Measurements from ENCODE around the gene CNEP1R1. TPM values are rescaled to one million over a fixed set of nuclear protein-coding genes. Genes with fewer than 3 reads are reported as not detected.
A peak's percentile ranks its signal among the peaks of the same experiment; 100 is the strongest.

CNEP1R1 gene
- total RNA-seq, 1 donor: 27.1 TPM

GRCh38 chr16:50001144-50001543 is 23.9 kb upstream of the CNEP1R1 start:
- no peaks in the 10 kb centered on the region for H3K4me1 ChIP-seq (ENCODE audit: insufficient read depth, low read length)
- H2AFZ ChIP-seq (ENCODE audit: low read length): no peak overlapping the region
- no peak overlapping the region for H3K27ac ChIP-seq (ENCODE audit: low read depth, low read length)
- H3K36me3 ChIP-seq (ENCODE audit: insufficient read depth, low read length): no peaks in the 10 kb centered on the region
- no peaks in the 10 kb centered on the region for H4K20me1 ChIP-seq (ENCODE audit: insufficient read depth, low read length)
- H3K9me3 ChIP-seq (ENCODE audit: low read depth, low read length): no peaks in the 10 kb centered on the region
- TF ChIP-seq CTCF (IDR thresholded peaks at IDR 0.05; ENCODE audit: extremely low read depth, low read depth, low read length): no peak
- H3K79me2 ChIP-seq (ENCODE audit: insufficient read depth, low read length): no peaks in the 10 kb centered on the region
- H3K4me3 ChIP-seq (ENCODE audit: insufficient read depth, low read length): no peak overlapping the region
- H3K27me3 ChIP-seq (ENCODE audit: insufficient read depth, low read length): no peaks in the 10 kb centered on the region
- peak; percentile 73 for DNase-seq (ENCODE audit: insufficient read length, low spot score, missing footprints)
- no peak overlapping the region for H3K4me2 ChIP-seq (ENCODE audit: insufficient read depth, low read length)

GRCh38 chr16:50002190-50002589 is 22.8 kb upstream of the CNEP1R1 start:
- H3K27me3 ChIP-seq (ENCODE audit: insufficient read depth, low read length): no peaks in the 10 kb centered on the region
- no peak for TF ChIP-seq CTCF (IDR thresholded peaks at IDR 0.05; ENCODE audit: extremely low read depth, low read depth, low read length)
- H3K36me3 ChIP-seq (ENCODE audit: insufficient read depth, low read length): no peaks in the 10 kb centered on the region
- H2AFZ ChIP-seq (ENCODE audit: low read length): no peak overlapping the region
- H3K27ac ChIP-seq (ENCODE audit: low read depth, low read length): no peak overlapping the region
- no peaks in the 10 kb centered on the region for H3K9me3 ChIP-seq (ENCODE audit: low read depth, low read length)
- H3K4me3 ChIP-seq (ENCODE audit: insufficient read depth, low read length): no peak overlapping the region
- H3K4me1 ChIP-seq (ENCODE audit: insufficient read depth, low read length): no peaks in the 10 kb centered on the region
- no peak overlapping the region for H3K4me2 ChIP-seq (ENCODE audit: insufficient read depth, low read length)
- DNase-seq (ENCODE audit: insufficient read length, low spot score, missing footprints): no peak
- no peaks in the 10 kb centered on the region for H4K20me1 ChIP-seq (ENCODE audit: insufficient read depth, low read length)
- no peaks in the 10 kb centered on the region for H3K79me2 ChIP-seq (ENCODE audit: insufficient read depth, low read length)

- H3K36me3 ChIP-seq (ENCODE audit: insufficient read depth, low read length): no peaks in the 10 kb centered on the region
- no peaks in the 10 kb centered on the region for H3K9me3 ChIP-seq (ENCODE audit: low read depth, low read length)
- H3K4me2 ChIP-seq (ENCODE audit: insufficient read depth, low read length): no peak overlapping the region
- no peaks in the 10 kb centered on the region for H3K4me1 ChIP-seq (ENCODE audit: insufficient read depth, low read length)
- no peak overlapping the region for H2AFZ ChIP-seq (ENCODE audit: low read length)
- no peaks in the 10 kb centered on the region for H3K27me3 ChIP-seq (ENCODE audit: insufficient read depth, low read length)
- H3K27ac ChIP-seq (ENCODE audit: low read depth, low read length): no peak overlapping the region
- no peak for TF ChIP-seq CTCF (IDR thresholded peaks at IDR 0.05; ENCODE audit: extremely low read depth, low read depth, low read length)
- no peaks in the 10 kb centered on the region for H4K20me1 ChIP-seq (ENCODE audit: insufficient read depth, low read length)
- H3K4me3 ChIP-seq (ENCODE audit: insufficient read depth, low read length): no peak overlapping the region
- H3K79me2 ChIP-seq (ENCODE audit: insufficient read depth, low read length): no peaks in the 10 kb centered on the region
- no peak for DNase-seq (ENCODE audit: insufficient read length, low spot score, missing footprints)
These were observed 20.8 kb upstream of the CNEP1R1 start for GRCh38 chr16:50004239-50004638.

GRCh38 chr16:50006964-50007363 is 18.1 kb upstream of the CNEP1R1 start:
- Histone ChIP-seq H4K20me1 (ENCODE audit: insufficient read depth, low read length) (no peaks in the 10 kb centered on the region), H3K79me2 (ENCODE audit: insufficient read depth, low read length) (no peaks in the 10 kb centered on the region), H3K4me3 (ENCODE audit: insufficient read depth, low read length) (no peak overlapping the region), H3K9me3 (ENCODE audit: low read depth, low read length) (no peaks in the 10 kb centered on the region), H3K27me3 (ENCODE audit: insufficient read depth, low read length) (no peaks in the 10 kb centered on the region), H3K27ac (ENCODE audit: low read depth, low read length) (no peak overlapping the region), H3K36me3 (ENCODE audit: insufficient read depth, low read length) (no peaks in the 10 kb centered on the region), H3K4me2 (ENCODE audit: insufficient read depth, low read length) (no peak overlapping the region), H2AFZ (ENCODE audit: low read length) (no peak overlapping the region), H3K4me1 (ENCODE audit: insufficient read depth, low read length) (no peaks in the 10 kb centered on the region)
- no peak for DNase-seq (ENCODE audit: insufficient read length, low spot score, missing footprints)
- no peak for TF ChIP-seq CTCF (IDR thresholded peaks at IDR 0.05; ENCODE audit: extremely low read depth, low read depth, low read length)
